Measurements from ENCODE around the gene FAM76A. TPM values are rescaled to one million over a fixed set of nuclear protein-coding genes. Genes with fewer than 3 reads are reported as not detected.

The FAM76A gene

Small RNAs within 50 kb of the gene (small RNA-seq; reads per million reads assigned to genes)
- gene AL020997.2 (ENCODE audit: insufficient read depth), result not detected
- not detected for gene RNU6-424P (ENCODE audit: insufficient read depth)

All from mesendoderm (in vitro differentiated cells).